ENCODE data around the gene PGF.

PGF gene

GRCh38 chr14:74892745-74893144, 62.7 kb downstream of the PGF start:
- no peak for DNase-seq

DNA sequence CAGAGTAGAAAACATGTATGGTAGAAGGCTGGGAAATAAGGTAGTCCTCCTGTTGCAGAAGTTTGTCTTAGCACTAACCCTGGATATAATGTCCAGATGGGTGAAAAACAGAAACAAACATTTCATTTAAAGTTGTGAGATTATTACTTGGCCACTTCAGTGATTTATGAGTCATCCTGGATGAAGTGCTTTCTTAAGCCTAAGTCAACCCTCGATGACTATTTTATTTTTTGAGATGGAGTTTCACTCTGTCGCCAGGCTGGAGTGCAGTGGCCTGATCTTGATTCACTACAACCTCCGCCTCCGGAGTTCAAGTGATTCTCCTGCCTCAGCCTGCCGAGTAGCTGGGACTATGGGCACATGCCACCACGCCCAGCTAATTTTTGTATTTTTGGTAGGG, 63.5 kb downstream of the PGF start:
- DNase-seq, result no peak

Data from activated CD4-positive, alpha-beta T cell treated with anti-CD3 and anti-CD28 coated beads for 1 hour (primary cell).